T-helper 2 cell treated with Interferon-gamma antibody and Interleukin-4, amounts not matched to agents 5 μg/mL and 100 μg/mL, for 36 hours (primary cell): ENCODE measurements around the gene PBX1.

Experiments
- DNase-seq: peaks from one replicate; pipeline ENCODE4 v3.0.0; 2021; ENCODE audit warnings: low spot score
- H3K27ac Mint-ChIP-seq: one replicate; pipeline ENCODE4 v1.8.0; 2021; ENCODE audit warnings: mild to moderate bottlenecking, mixed read lengths
- H3K27me3 Mint-ChIP-seq: one replicate; pipeline ENCODE4 v1.8.0; 2021; ENCODE audit warnings: low read depth, mixed read lengths
- H3K36me3 Mint-ChIP-seq: one replicate; pipeline ENCODE4 v1.8.0; 2021; ENCODE audit warnings: low read depth, mixed read lengths
- H3K4me1 Mint-ChIP-seq: one replicate; pipeline ENCODE4 v1.8.0; 2021; ENCODE audit warnings: low read depth, mixed read lengths
- H3K4me3 Mint-ChIP-seq: one replicate; pipeline ENCODE4 v1.8.0; 2022; ENCODE audit warnings: mild to moderate bottlenecking, moderate library complexity, mixed read lengths
- H3K9me3 Mint-ChIP-seq: one replicate; pipeline ENCODE4 v1.8.0; 2021; ENCODE audit warnings: mixed read lengths

Gene PBX1

DNA sequence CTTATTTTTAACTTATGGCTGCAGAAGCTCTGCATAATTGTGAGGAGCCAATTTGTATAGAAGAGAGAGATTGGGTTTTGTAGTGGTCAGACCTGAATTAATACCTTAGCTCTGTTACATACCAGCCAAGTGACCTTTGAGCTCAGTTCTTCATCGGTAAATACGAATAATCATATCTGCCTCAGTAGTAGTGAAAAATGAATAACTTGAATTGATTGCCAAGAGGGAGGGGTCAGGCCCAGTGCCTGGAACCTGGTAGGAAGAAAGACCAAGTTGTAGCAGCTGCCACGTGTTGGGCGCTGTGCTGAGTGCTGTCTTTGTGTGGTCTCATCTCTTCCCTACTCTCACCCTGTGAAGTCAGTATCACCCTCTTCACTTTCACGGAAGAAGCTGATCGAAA, 247.5 kb downstream of the PBX1 start:
- Mint-ChIP-seq H3K27ac (no peak overlapping the region), H3K9me3 (no peaks in the 10 kb centered on the region), H3K4me1 (no peaks in the 10 kb centered on the region), H3K4me3 (no peak overlapping the region), H3K27me3 (no peaks in the 10 kb centered on the region), H3K36me3 (no peaks in the 10 kb centered on the region)
- no peak for DNase-seq

- no peaks in the 10 kb centered on the region for H3K9me3 Mint-ChIP-seq
- H3K36me3 Mint-ChIP-seq: no peaks in the 10 kb centered on the region
- no peak overlapping the region for H3K27ac Mint-ChIP-seq
- no peaks in the 10 kb centered on the region for H3K4me1 Mint-ChIP-seq
- no peak for DNase-seq
- H3K4me3 Mint-ChIP-seq: no peak overlapping the region
- no peaks in the 10 kb centered on the region for H3K27me3 Mint-ChIP-seq
These were observed 254.8 kb downstream of the PBX1 start for GRCh38 chr1:164813776-164814175.

DNA sequence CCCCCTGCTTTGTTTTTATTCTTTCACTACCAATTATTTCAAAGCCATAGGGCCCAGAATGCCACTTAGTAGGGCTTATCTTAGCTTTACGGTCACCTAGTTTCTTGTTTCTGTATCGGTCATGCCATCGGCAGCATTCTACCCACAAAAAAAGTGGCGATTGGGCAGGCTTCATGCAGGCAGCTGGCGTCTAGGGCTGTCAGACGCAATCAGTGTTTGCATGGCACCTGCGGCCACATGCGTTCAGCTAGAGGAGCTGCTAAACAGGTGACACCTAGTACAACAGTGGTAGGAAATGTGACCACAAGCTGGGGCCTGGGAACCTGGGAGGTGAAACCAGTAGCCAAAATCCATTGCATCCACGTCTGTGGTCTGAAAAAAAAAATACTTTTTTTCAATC, 262.7 kb downstream of the PBX1 start:
- H3K4me1 Mint-ChIP-seq: no peaks in the 10 kb centered on the region
- no peak overlapping the region for H3K4me3 Mint-ChIP-seq
- no peaks in the 10 kb centered on the region for H3K9me3 Mint-ChIP-seq
- H3K36me3 Mint-ChIP-seq: no peaks in the 10 kb centered on the region
- no peaks in the 10 kb centered on the region for H3K27me3 Mint-ChIP-seq
- no peak for DNase-seq
- no peak overlapping the region for H3K27ac Mint-ChIP-seq

DNA sequence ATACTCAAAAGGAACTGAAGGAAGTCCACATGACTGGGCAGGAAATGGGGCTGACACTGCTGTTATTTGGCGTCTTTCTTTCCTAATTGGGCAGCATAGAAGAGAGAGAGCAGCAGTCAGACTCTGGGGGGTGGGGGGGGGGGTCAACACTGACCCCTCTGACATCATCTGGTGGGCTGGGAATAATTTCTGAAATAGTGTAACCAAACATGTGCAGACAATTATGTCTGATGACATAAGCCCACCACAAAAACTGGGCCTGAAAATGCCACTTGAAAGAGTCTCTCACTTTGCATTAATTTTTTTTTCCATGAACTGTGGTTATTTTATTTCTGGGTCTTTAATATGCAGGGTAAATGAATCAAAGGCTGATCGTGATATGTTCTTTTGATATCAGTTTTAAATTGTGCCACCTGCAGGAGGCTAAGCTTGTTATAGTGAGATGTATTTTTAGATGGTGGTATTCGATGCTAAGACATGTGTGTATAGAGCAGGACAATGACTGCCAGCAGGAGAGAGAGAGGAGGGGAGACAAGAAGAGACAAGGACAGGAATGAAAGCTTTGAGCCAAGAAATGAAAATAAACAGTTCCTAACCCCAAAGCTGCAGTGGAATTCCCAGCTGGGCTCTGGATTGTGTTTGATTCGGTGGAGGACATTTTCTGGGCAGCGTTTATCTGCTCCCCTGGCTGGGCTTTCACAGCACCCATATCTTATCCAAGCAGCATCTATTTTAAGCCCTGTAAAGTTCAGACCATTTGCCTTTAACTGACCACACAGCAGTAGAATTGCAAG, 264.7 kb downstream of the PBX1 start:
- Mint-ChIP-seq H3K4me3 (no peak overlapping the region), H3K4me1 (no peaks in the 10 kb centered on the region), H3K9me3 (no peaks in the 10 kb centered on the region), H3K27ac (no peak overlapping the region), H3K27me3 (no peaks in the 10 kb centered on the region), H3K36me3 (no peaks in the 10 kb centered on the region)
- DNase-seq: no peak

- no peaks in the 10 kb centered on the region for H3K4me1 Mint-ChIP-seq
- no peak overlapping the region for H3K4me3 Mint-ChIP-seq
- no peaks in the 10 kb centered on the region for H3K9me3 Mint-ChIP-seq
- no peak for DNase-seq
- H3K27ac Mint-ChIP-seq: no peak overlapping the region
- no peaks in the 10 kb centered on the region for H3K36me3 Mint-ChIP-seq
- H3K27me3 Mint-ChIP-seq: no peaks in the 10 kb centered on the region
These were observed 265.6 kb downstream of the PBX1 start for GRCh38 chr1:164824542-164824941.

- Mint-ChIP-seq H3K4me3 (no peak overlapping the region), H3K27me3 (no peaks in the 10 kb centered on the region), H3K4me1 (no peaks in the 10 kb centered on the region), H3K36me3 (no peaks in the 10 kb centered on the region), H3K27ac (no peak overlapping the region), H3K9me3 (no peaks in the 10 kb centered on the region)
- no peak for DNase-seq
These were observed 271.6 kb downstream of the PBX1 start for GRCh38 chr1:164830628-164831027.

DNA sequence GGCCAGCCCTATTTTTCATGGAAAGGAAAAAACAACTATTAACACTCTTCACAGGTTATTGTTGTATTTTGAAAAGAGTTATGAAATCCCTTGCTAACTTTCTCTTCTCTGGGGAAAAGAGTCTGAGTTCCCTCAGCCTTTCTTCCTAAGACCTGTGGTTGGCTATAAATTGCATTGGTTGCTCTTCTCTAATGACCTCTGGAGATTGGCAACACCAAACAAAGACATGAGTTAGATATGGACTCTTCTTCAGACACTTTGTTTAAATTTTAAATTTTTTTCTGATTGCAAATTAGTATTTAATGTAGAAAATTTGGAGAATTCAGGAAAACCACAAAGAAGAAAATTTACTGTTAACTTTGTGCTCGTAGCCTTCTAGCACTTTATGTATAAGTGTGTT, 275.7 kb downstream of the PBX1 start:
- Mint-ChIP-seq H3K27me3 (no peaks in the 10 kb centered on the region), H3K9me3 (no peaks in the 10 kb centered on the region), H3K36me3 (no peaks in the 10 kb centered on the region), H3K4me1 (no peaks in the 10 kb centered on the region), H3K27ac (no peak overlapping the region), H3K4me3 (no peak overlapping the region)
- no peak for DNase-seq

- H3K36me3 Mint-ChIP-seq: no peaks in the 10 kb centered on the region
- H3K27me3 Mint-ChIP-seq: no peaks in the 10 kb centered on the region
- no peaks in the 10 kb centered on the region for H3K4me1 Mint-ChIP-seq
- H3K9me3 Mint-ChIP-seq: no peaks in the 10 kb centered on the region
- no peak overlapping the region for H3K27ac Mint-ChIP-seq
- DNase-seq: no peak
- no peak overlapping the region for H3K4me3 Mint-ChIP-seq
These were observed 277.6 kb downstream of the PBX1 start for GRCh38 chr1:164836614-164837018.

- DNase-seq: no peak
- H3K9me3 Mint-ChIP-seq: no peaks in the 10 kb centered on the region
- no peak overlapping the region for H3K27ac Mint-ChIP-seq
- H3K4me1 Mint-ChIP-seq: no peaks in the 10 kb centered on the region
- no peaks in the 10 kb centered on the region for H3K27me3 Mint-ChIP-seq
- no peak overlapping the region for H3K4me3 Mint-ChIP-seq
- no peaks in the 10 kb centered on the region for H3K36me3 Mint-ChIP-seq
These were observed 279.8 kb downstream of the PBX1 start for GRCh38 chr1:164838786-164839185.

- DNase-seq: no peak
- Mint-ChIP-seq H3K4me1 (no peaks in the 10 kb centered on the region), H3K9me3 (no peaks in the 10 kb centered on the region), H3K36me3 (no peaks in the 10 kb centered on the region), H3K27ac (no peak overlapping the region), H3K4me3 (no peak overlapping the region), H3K27me3 (no peaks in the 10 kb centered on the region)
These were observed 282.0 kb downstream of the PBX1 start for GRCh38 chr1:164840936-164841335.

GRCh38 chr1:164841702-164842465, 282.9 kb downstream of the PBX1 start:
- Mint-ChIP-seq H3K36me3 (no peaks in the 10 kb centered on the region), H3K27me3 (no peaks in the 10 kb centered on the region), H3K27ac (no peak overlapping the region), H3K9me3 (no peaks in the 10 kb centered on the region), H3K4me3 (no peak overlapping the region), H3K4me1 (no peaks in the 10 kb centered on the region)
- DNase-seq: no peak

GRCh38 chr1:164842870-164843269, 283.9 kb downstream of the PBX1 start:
- H3K4me3 Mint-ChIP-seq: no peak overlapping the region

DNA sequence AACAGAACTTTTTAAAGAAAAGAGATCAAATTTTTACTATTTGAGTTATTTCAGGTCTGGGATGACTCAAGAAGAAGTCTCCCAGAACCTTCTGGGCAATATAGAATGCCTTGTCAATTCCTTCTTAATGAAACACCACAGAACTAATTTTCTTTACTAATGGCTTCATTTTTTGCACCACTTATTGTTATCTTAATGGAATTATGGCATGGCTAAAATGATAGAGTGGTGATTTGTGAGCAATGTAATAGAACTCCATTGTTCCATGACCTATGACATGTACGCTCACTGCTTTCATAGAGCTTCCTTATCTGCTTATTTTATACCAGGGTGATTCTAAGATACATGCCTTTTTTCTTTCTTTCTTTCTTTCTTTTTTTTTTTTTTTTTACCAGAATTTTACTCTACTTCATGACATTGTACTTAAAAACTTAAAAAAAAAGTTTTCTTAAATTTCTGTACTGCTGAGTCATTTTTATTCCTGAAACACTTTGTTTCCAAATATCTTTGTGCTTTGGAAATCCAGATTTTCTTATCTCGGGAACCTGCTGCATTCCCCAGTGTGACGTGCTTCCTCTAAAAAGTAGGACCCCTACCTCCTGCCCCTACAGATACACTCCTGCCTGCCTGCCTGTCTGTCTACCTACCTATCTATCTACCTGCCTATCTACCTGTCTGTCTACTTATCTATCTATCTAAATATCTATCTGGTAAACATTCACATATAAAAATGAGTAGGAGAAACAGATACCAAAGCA, 284.9 kb downstream of the PBX1 start:
- no peak overlapping the region for H3K4me3 Mint-ChIP-seq
- H3K27me3 Mint-ChIP-seq: no peaks in the 10 kb centered on the region
- no peaks in the 10 kb centered on the region for H3K4me1 Mint-ChIP-seq
- DNase-seq: no peak
- H3K36me3 Mint-ChIP-seq: no peaks in the 10 kb centered on the region
- no peak overlapping the region for H3K27ac Mint-ChIP-seq
- peaks cover 1% of the 10 kb centered on the region for H3K9me3 Mint-ChIP-seq

More at GRCh38 chr1:164842870-164843269, 283.9 kb downstream of the PBX1 start:
- Mint-ChIP-seq H3K36me3 (no peaks in the 10 kb centered on the region), H3K4me1 (no peaks in the 10 kb centered on the region), H3K27me3 (no peaks in the 10 kb centered on the region), H3K9me3 (no peaks in the 10 kb centered on the region), H3K27ac (no peak overlapping the region)
- no peak for DNase-seq
